Activated T-cell treated with anti-CD3 and anti-CD28 coated beads for 4 hours (primary cell): Measurements from ENCODE around the gene PHF23.

Experiments used
- DNase-seq: peaks from one replicate; pipeline ENCODE4 v3.0.0-alpha.2; 2020

PHF23 gene

GRCh38 chr17:7196651-7197401 lies 42.4 kb downstream of the PHF23 start:
- no peak for DNase-seq

GRCh38 chr17:7195971-7196370 lies 43.3 kb downstream of the PHF23 start:
- DNase-seq, result no peak

- no peak for DNase-seq
Measured at GRCh38 chr17:7192271-7192937, 46.9 kb downstream of the PHF23 start.

GRCh38 chr17:7191571-7192270 lies 47.5 kb downstream of the PHF23 start:
- no peak for DNase-seq

GRCh38 chr17:7191069-7191468 lies 48.2 kb downstream of the PHF23 start:
- DNase-seq, result no peak

- DNase-seq, result no peak
Measured at GRCh38 chr17:7190276-7190917, 48.9 kb downstream of the PHF23 start.

- DNase-seq, result no peak
Measured at GRCh38 chr17:7186241-7186640, 53.0 kb downstream of the PHF23 start.
